A673 (cell line): ENCODE results near the gene VASH2. TPM values are rescaled to one million over a fixed set of nuclear protein-coding genes. Genes with fewer than 3 reads are reported as not detected.
A peak's percentile ranks its signal among the peaks of the same experiment; 100 is the strongest.

Source experiments
- BruUV-seq: library from RNA; stranded (reverse); fragments of 400-500 nt; replicated peaks from 2 replicates; lab custom pipeline; 2021; lab: Mats Ljungman, UMichigan
- CTCF ChIA-PET: fragments of 300-600 bp; sonication (Branson Sonifier 250); formaldehyde crosslinking; loops from one replicate; lab custom pipeline; 2022; ENCODE audit warnings: antibody characterized with exemption; lab: Charles Lee
- POLR2A ChIA-PET: fragments of 300-600 bp; sonication (Branson Sonifier 250); formaldehyde crosslinking; loops from one replicate; lab custom pipeline; 2022; ENCODE audit warnings: antibody characterized with exemption; ENCODE audit not compliant: low non-redundant PET; lab: Charles Lee
- DNase-seq: peaks from one replicate; pipeline ENCODE4 v3.0.0-alpha.2; 2015; ENCODE audit warnings: low spot score
- H3K27ac ChIP-seq: fragments of 200-600 bp; sonication (generic); 2 replicates; pipeline ENCODE4 v1.5.1; 2016; ENCODE audit warnings: mixed run types, low read depth, mild to moderate bottlenecking, mixed read lengths, antibody characterized with exemption, low read length; ENCODE audit not compliant: poor library complexity, severe bottlenecking
- H3K27me3 ChIP-seq: fragments of 200-600 bp; sonication (generic); replicated peaks from 2 replicates; pipeline ENCODE4 v1.6.1; 2017; ENCODE audit warnings: mixed run types, low read depth, mild to moderate bottlenecking, mixed read lengths, antibody characterized with exemption, low read length; ENCODE audit not compliant: insufficient read depth, poor library complexity
- H3K36me3 ChIP-seq: fragments of 200-600 bp; sonication (generic); 2 replicates; pipeline ENCODE4 v1.6.1; 2016; ENCODE audit warnings: mixed run types, mild to moderate bottlenecking, mixed read lengths, antibody characterized with exemption, low read length; ENCODE audit not compliant: insufficient read depth, poor library complexity, severe bottlenecking
- H3K4me1 ChIP-seq: fragments of 200-600 bp; sonication (generic); 2 replicates; pipeline ENCODE4 v1.6.1; 2017; ENCODE audit warnings: mixed run types, mild to moderate bottlenecking, mixed read lengths, antibody characterized with exemption, low read length; ENCODE audit not compliant: insufficient read depth, poor library complexity, severe bottlenecking
- H3K4me3 ChIP-seq: fragments of 200-600 bp; sonication (generic); 2 replicates; pipeline ENCODE4 v1.5.1; 2016; ENCODE audit warnings: low read depth, mixed run types, mild to moderate bottlenecking, mixed read lengths, low read length; ENCODE audit not compliant: poor library complexity, severe bottlenecking
- H3K9me3 ChIP-seq: fragments of 200-600 bp; sonication (generic); 2 replicates; pipeline ENCODE4 v1.6.1; 2016; ENCODE audit warnings: mixed run types, low read depth, mild to moderate bottlenecking, mixed read lengths, antibody characterized with exemption, low read length; ENCODE audit not compliant: poor library complexity, severe bottlenecking
- CTCF ChIP-seq: fragments of 300-800, 200-600 bp; sonication (generic); conservative IDR thresholded peaks from 2 replicates; pipeline ENCODE4 v1.5.1; 2017; ENCODE audit warnings: low read depth, mild to moderate bottlenecking, antibody characterized with exemption, low read length, moderate library complexity, mixed read lengths
- EZH2 ChIP-seq: fragments of 200-600 bp; sonication (generic); IDR thresholded peaks from 2 replicates; pipeline ENCODE4 v1.6.1; 2017; ENCODE audit warnings: borderline replicate concordance, low read depth, mild to moderate bottlenecking, mixed read lengths, antibody characterized with exemption, low read length; ENCODE audit not compliant: poor library complexity, severe bottlenecking
- intact Hi-C: fragments of 100-400 bp; cut with micrococcal nuclease; formaldehyde crosslinking; loops from one replicate; pipeline ENCODE4 v1.10.0; 2022; ENCODE audit not compliant: unreplicated experiment
- total RNA-seq: library from RNA; stranded (reverse); gene quantifications from 2 replicates; pipeline ENCODE4 v1.2.3, GENCODE V29; 2021

The VASH2 gene
- total RNA-seq, 1 experiment from 2014 or later = 2.7 TPM

GRCh38 chr1:213014642-213015041, 64.3 kb downstream of the VASH2 start:
- Histone ChIP-seq H3K27ac (peak overlapping the region; percentile 83), H3K4me1 (peaks cover 8% of the 10 kb centered on the region), H3K9me3 (no peaks in the 10 kb centered on the region), H3K36me3 (peaks cover 17% of the 10 kb centered on the region), H3K27me3 (no peaks in the 10 kb centered on the region), H3K4me3 (peak overlapping the region; percentile 78)
- BruUV-seq = no TSS peak
- ChIA-PET POLR2A (no interaction called here), CTCF (no interaction called here)
- no peak for TF ChIP-seq CTCF
- no peak for TF ChIP-seq EZH2
- DNase-seq = peak; percentile 42
- intact Hi-C loops = no loop called here

- intact Hi-C loops = no loop called here
- Histone ChIP-seq H3K36me3 (peaks cover 17% of the 10 kb centered on the region), H3K27ac (peak within 1 kb of the TSS; percentile 83), H3K4me1 (peaks cover 8% of the 10 kb centered on the region), H3K4me3 (peak within 1 kb of the TSS; percentile 78), H3K9me3 (no peaks in the 10 kb centered on the region), H3K27me3 (no peaks in the 10 kb centered on the region)
- TSS peak; percentile 49 for BruUV-seq
- ChIA-PET POLR2A (interaction anchor here (0.6 kb wide), 1 partner anchor 31 kb away, joined by 3 read pairs; no protein-coding TSS in a partner anchor), CTCF (no interaction called here)
- TF ChIP-seq EZH2 = no peak
- TF ChIP-seq CTCF = no peak
- DNase-seq = peak; percentile 99
Observed at GRCh38 chr1:213015099-213016050, 65.0 kb downstream of the VASH2 start, which contains the start of gene ANGEL2. ANGEL2 (minus strand) TSS chr1:213015867; CDS start chr1:213015671, 196 bp downstream.

- Histone ChIP-seq H3K36me3 (peaks cover 4% of the 10 kb centered on the region), H3K4me3 (no peak overlapping the region), H3K27me3 (peaks cover 3% of the 10 kb centered on the region), H3K4me1 (peaks cover 8% of the 10 kb centered on the region), H3K9me3 (no peaks in the 10 kb centered on the region), H3K27ac (no peak overlapping the region)
- TF ChIP-seq EZH2 (no peak), CTCF (no peak)
- POLR2A ChIA-PET = no interaction called here
- CTCF ChIA-PET = no interaction called here
- intact Hi-C loops = no loop called here
- no TSS peak for BruUV-seq
- no peak for DNase-seq
Observed at GRCh38 chr1:213017447-213018273, 67.3 kb downstream of the VASH2 start.
